Measurements from ENCODE around the gene NUP160. TPM values are rescaled to one million over a fixed set of nuclear protein-coding genes. Genes with fewer than 3 reads are reported as not detected.

Gene NUP160
- total and polyA plus RNA-seq, 2 of the 8 experiments (the other 6 are each of a cell fraction or from before 2014, with no cell fraction given) = 44.6 to 100 TPM

GRCh38 chr11:47864901-47865300 is 16.8 kb upstream of the NUP160 start (continued):
- no peak for TF ChIP-seq SIN3A (conservative IDR thresholded peaks at IDR 0.05 in 1 of 2, IDR thresholded peaks at IDR 0.05 in 1 of 2; ENCODE audit: low read depth in 1 of 2, low read length in 2 of 2)
- no peak for TF ChIP-seq POLR2AphosphoS5 (IDR thresholded peaks at IDR 0.05; ENCODE audit: low read depth, low read length)
- no peak for TF ChIP-seq JUND (IDR thresholded peaks at IDR 0.05; ENCODE audit: low read length)
